Endothelial cell of umbilical vein (primary cell): ENCODE data around the gene NDC80. TPM values are rescaled to one million over a fixed set of nuclear protein-coding genes. Genes with fewer than 3 reads are reported as not detected.

Source experiments
- BruUV-seq: library from RNA; stranded (reverse); fragments of 400-500 nt; replicated peaks from 2 replicates; lab custom pipeline; 2021; lab: Mats Ljungman, UMichigan
- CTCF ChIA-PET: fragments of 300-600, 350-600 bp; sonication (Branson Sonifier 250); formaldehyde crosslinking; loops from one replicate; lab custom pipeline; 2021; ENCODE audit warnings: antibody characterized with exemption, inconsistent platforms; lab: Charles Lee
- POLR2A ChIA-PET: fragments of 300-600, 350-600 bp; sonication (Branson Sonifier 250); formaldehyde crosslinking; loops from one replicate; lab custom pipeline; 2021; ENCODE audit warnings: antibody characterized with exemption, inconsistent platforms; lab: Charles Lee
- DNase-seq: peaks from one replicate; pipeline ENCODE4 v3.0.0-alpha.2; 2011; ENCODE audit warnings: low read depth, low spot score
- FAIRE-seq: peaks from 2 replicates; lab custom pipeline; 2011; peaks lifted over from hg19 to GRCh38; lab: Jason Lieb, UNC
- H2AFZ ChIP-seq: 2 replicates; pipeline ENCODE4 v1.6.0; 2012; ENCODE audit warnings: low read depth, low read length, control low read depth, inconsistent platforms
- H3K27ac ChIP-seq: 2 replicates; pipeline ENCODE4 v1.5.1; 2011; ENCODE audit warnings: low read depth, mild to moderate bottlenecking, control low read depth, low read length, moderate library complexity; ENCODE audit not compliant: insufficient read depth
- H3K27me3 ChIP-seq, 2 experiments: 2 replicates each; pipeline versions ENCODE4 v1.6.0 to v1.6.1; 2011; ENCODE audit warnings: low read length in 2 of 2, mixed read lengths in 1 of 2; ENCODE audit not compliant: control insufficient read depth in 2 of 2, insufficient read depth in 2 of 2
- H3K36me3 ChIP-seq, 2 experiments: 2 replicates in 1 of 2; 3 replicates in 1 of 2; pipeline ENCODE4 v1.5.1; 2011; ENCODE audit warnings: low read length in 2 of 2, mild to moderate bottlenecking in 1 of 2, moderate library complexity in 1 of 2; ENCODE audit not compliant: control insufficient read depth in 2 of 2, insufficient read depth in 2 of 2; ENCODE audit errors: extremely low read depth in 1 of 2
- H3K4me1 ChIP-seq: 3 replicates; pipeline ENCODE4 v1.5.1; 2011; ENCODE audit warnings: mild to moderate bottlenecking, low read length; ENCODE audit not compliant: control insufficient read depth, insufficient read depth; ENCODE audit errors: extremely low read depth
- H3K4me2 ChIP-seq: 2 replicates; pipeline ENCODE4 v1.6.1; 2011; ENCODE audit warnings: low read length, control low read depth, mixed read lengths; ENCODE audit not compliant: insufficient read depth
- H3K4me3 ChIP-seq, 3 experiments: fragments of 200-600 bp in 1 of 3; sonication (generic), shearing (Covaris generic) in 1 of 3; replicated peaks in 1 of 3; 2 replicates each; pipeline ENCODE4 v1.5.1; 2011 to 2016; ENCODE audit warnings: control low read depth in 3 of 3, low read length in 3 of 3, mild to moderate bottlenecking in 2 of 3, inconsistent platforms in 1 of 3, low read depth in 1 of 3, moderate library complexity in 1 of 3; ENCODE audit not compliant: insufficient read depth in 1 of 3
- H3K79me2 ChIP-seq: 2 replicates; pipeline ENCODE4 v1.6.0; 2012; ENCODE audit warnings: low read length, inconsistent platforms; ENCODE audit not compliant: control insufficient read depth, insufficient read depth
- H3K9ac ChIP-seq: replicated peaks from 2 replicates; pipeline ENCODE3; 2011; ENCODE audit warnings: low read length, control low read depth; ENCODE audit not compliant: insufficient read depth; ENCODE audit errors: extremely low read depth
- H3K9me1 ChIP-seq: replicated peaks from 3 replicates; pipeline ENCODE4 v1.6.0; 2011; ENCODE audit warnings: mild to moderate bottlenecking, low read length; ENCODE audit not compliant: control insufficient read depth, insufficient read depth; ENCODE audit errors: extremely low read depth
- H3K9me3 ChIP-seq: replicated peaks from 2 replicates; pipeline ENCODE4 v1.5.1; 2012; ENCODE audit warnings: low read length, inconsistent platforms; ENCODE audit not compliant: control insufficient read depth, insufficient read depth
- H4K20me1 ChIP-seq: replicated peaks from 2 replicates; pipeline ENCODE3; 2011; ENCODE audit warnings: mild to moderate bottlenecking, low read length; ENCODE audit not compliant: control insufficient read depth, insufficient read depth; ENCODE audit errors: extremely low read depth
- CTCF ChIP-seq, 2 donors: IDR thresholded peaks; 1 replicate in 1 of 2; 2 replicates in 1 of 2; pipeline ENCODE4 v1.5.1; 2011; ENCODE audit warnings: low read length in 2 of 2, mild to moderate bottlenecking in 2 of 2, moderate library complexity in 2 of 2, control low read depth in 1 of 2, inconsistent platforms in 1 of 2, low read depth in 1 of 2; ENCODE audit not compliant: insufficient read depth in 1 of 2; ENCODE audit errors: extremely low read depth in 1 of 2
- EZH2 ChIP-seq: IDR thresholded peaks from 2 replicates; pipeline ENCODE4 v1.6.1; 2012; ENCODE audit warnings: borderline replicate concordance, low read depth, mild to moderate bottlenecking, moderate library complexity, low read length, inconsistent platforms; ENCODE audit not compliant: severe bottlenecking
- FOS ChIP-seq: IDR thresholded peaks from 2 replicates; pipeline ENCODE4 v1.6.1; 2011; ENCODE audit warnings: mild to moderate bottlenecking, low read length, moderate library complexity, borderline replicate concordance; ENCODE audit not compliant: insufficient read depth
- GATA2 ChIP-seq: IDR thresholded peaks from 2 replicates; pipeline ENCODE4 v1.7.0; 2011; ENCODE audit warnings: low read depth, mild to moderate bottlenecking, moderate library complexity, mixed read lengths, low read length; ENCODE audit not compliant: insufficient read length, insufficient read depth
- JUN ChIP-seq: IDR thresholded peaks from 2 replicates; pipeline ENCODE4 v1.6.1; 2011; ENCODE audit warnings: borderline replicate concordance, low read depth; ENCODE audit not compliant: insufficient read length, insufficient read depth
- MAX ChIP-seq: IDR thresholded peaks from 2 replicates; pipeline ENCODE4 v1.6.1; 2011; ENCODE audit not compliant: insufficient read depth, insufficient read length
- MYC ChIP-seq: IDR thresholded peaks from one replicate; pipeline ENCODE4 v1.6.1; 2011; ENCODE audit warnings: mild to moderate bottlenecking, low read depth, low read length
- POLR2A ChIP-seq: IDR thresholded peaks from 2 replicates; pipeline ENCODE4 v1.6.1; 2012; ENCODE audit warnings: low read depth, mild to moderate bottlenecking, control low read depth, low read length
- POLR2AphosphoS5 ChIP-seq: IDR thresholded peaks from 2 replicates; pipeline ENCODE4 v1.6.1; 2012; ENCODE audit warnings: low read depth, mild to moderate bottlenecking, control low read depth, low read length, moderate library complexity; ENCODE audit not compliant: insufficient read depth
- dilution Hi-C: fragments of 300-500 bp; cut with MboI; formaldehyde crosslinking; loops from one replicate; pipeline ENCODE4 v1.15.0; 2019; ENCODE audit warnings: low sequenced_read_pairs; ENCODE audit not compliant: extremely low pct_ligation_motif_present
- intact Hi-C: fragments of 100-400 bp; cut with micrococcal nuclease; formaldehyde crosslinking; loops from one replicate; pipeline ENCODE4 v1.10.0; 2022
- polyA plus RNA-seq, 4 experiments: library from polyadenylated mRNA; depleted of rRNA in 3 of 4; stranded (reverse) in 3 of 4; unstranded in 1 of 4; fragments of >200 nt; gene quantifications; 2 replicates each; pipeline versions ENCODE4 v1.2.1 to v1.2.3, GENCODE V29; 2011 to 2012; ENCODE audit warnings: missing spikeins in 1 of 4
- total RNA-seq: library from RNA; stranded (reverse); gene quantifications from 2 replicates; pipeline ENCODE4 v1.2.3, GENCODE V29; 2021

Gene NDC80
- total and polyA plus RNA-seq, 2 donors (not counting 3 experiments of a cell fraction or from before 2014, with no cell fraction given) = 6.2 to 43.2 TPM

- H3K4me2 ChIP-seq = no peak overlapping the region
- no peak for FAIRE-seq
- H3K9me3 ChIP-seq = no peaks in the 10 kb centered on the region
- H3K36me3 ChIP-seq = peaks cover 0 to 4% of the 10 kb centered on the region in 2 experiments
- DNase-seq = no peak
- ChIA-PET POLR2A (no interaction called here), CTCF (no interaction called here)
- intact Hi-C loops (loop anchor here (5.0 kb wide), 1 partner anchor 302 kb away; no protein-coding TSS in a partner anchor), dilution Hi-C loops (no loop called here)
- no peaks in the 10 kb centered on the region for H3K4me1 ChIP-seq
- no peak overlapping the region for H3K9ac ChIP-seq
- no peaks in the 10 kb centered on the region for H4K20me1 ChIP-seq
- H3K27me3 ChIP-seq = no peaks in the 10 kb centered on the region
- no peaks in the 10 kb centered on the region for H3K79me2 ChIP-seq
- no peak for TF ChIP-seq POLR2A
- no peak for TF ChIP-seq EZH2
- TF ChIP-seq MAX = no peak
- no peak for TF ChIP-seq CTCF (IDR thresholded peaks at IDR 0.05; ENCODE audit: extremely low read depth in 1 of 2, insufficient read depth in 1 of 2, low read depth in 1 of 2, low read length in 2 of 2)
- TF ChIP-seq JUN = no peak
- TF ChIP-seq POLR2AphosphoS5 = no peak
- TF ChIP-seq MYC = no peak
- TF ChIP-seq FOS = no peak
- TF ChIP-seq GATA2 = no peak
- no peak overlapping the region for H3K4me3 ChIP-seq
- BruUV-seq = no TSS peak
- no peaks in the 10 kb centered on the region for H3K9me1 ChIP-seq
- no peak overlapping the region for H3K27ac ChIP-seq
- H2AFZ ChIP-seq = no peak overlapping the region
Measured at GRCh38 chr18:2538844-2539243, 32.5 kb upstream of the NDC80 start.
